Embryonic facial prominence (tissue), 1 donor: ENCODE measurements around the gene HECW1.
"Not testable (repeated sequence)": the region's sequence is repeated elsewhere in the genome, so short reads cannot be mapped to it uniquely, and the experiment has no call there.

ENCODE experiments used
- DNase-seq: peaks from one replicate; pipeline ENCODE4 v3.0.0-alpha.2; 2016; ENCODE audit errors: extremely low spot score

HECW1 gene

DNA sequence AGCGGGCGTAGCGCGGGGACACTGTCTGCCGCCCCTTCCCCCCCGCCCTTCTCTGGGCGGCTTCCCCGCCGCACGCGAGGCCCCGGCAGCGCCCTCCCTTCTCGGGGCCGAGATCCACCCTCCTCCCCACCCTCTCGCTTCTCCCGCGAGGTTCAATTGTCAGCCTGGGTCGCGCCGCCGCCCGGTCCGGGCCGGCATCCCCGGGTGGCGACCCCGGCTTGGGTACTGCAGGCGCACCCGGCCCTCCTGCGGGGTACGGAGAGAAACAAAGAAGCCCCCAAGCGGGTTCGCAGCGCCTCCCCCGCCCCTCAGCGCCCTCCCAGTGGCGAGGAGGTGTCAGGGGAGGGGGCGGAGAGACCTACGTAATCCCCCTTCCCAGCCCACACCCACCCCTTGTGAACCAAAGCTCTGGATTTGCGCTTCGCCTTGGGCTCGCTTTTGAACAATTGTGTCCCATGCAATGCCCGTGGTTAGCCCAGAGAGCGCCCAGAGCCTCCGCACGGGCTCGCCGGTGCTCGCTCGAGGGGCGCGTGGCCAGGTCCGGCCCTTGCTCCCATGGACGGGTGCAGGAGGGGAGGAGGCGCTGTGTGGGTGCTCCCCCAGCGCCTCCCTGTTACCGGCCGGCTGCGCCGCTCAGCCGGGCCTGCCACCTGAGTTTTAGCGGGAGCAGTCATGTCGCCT, 634 bp downstream of the HECW1 start:
- peak; percentile 12 for DNase-seq

DNA sequence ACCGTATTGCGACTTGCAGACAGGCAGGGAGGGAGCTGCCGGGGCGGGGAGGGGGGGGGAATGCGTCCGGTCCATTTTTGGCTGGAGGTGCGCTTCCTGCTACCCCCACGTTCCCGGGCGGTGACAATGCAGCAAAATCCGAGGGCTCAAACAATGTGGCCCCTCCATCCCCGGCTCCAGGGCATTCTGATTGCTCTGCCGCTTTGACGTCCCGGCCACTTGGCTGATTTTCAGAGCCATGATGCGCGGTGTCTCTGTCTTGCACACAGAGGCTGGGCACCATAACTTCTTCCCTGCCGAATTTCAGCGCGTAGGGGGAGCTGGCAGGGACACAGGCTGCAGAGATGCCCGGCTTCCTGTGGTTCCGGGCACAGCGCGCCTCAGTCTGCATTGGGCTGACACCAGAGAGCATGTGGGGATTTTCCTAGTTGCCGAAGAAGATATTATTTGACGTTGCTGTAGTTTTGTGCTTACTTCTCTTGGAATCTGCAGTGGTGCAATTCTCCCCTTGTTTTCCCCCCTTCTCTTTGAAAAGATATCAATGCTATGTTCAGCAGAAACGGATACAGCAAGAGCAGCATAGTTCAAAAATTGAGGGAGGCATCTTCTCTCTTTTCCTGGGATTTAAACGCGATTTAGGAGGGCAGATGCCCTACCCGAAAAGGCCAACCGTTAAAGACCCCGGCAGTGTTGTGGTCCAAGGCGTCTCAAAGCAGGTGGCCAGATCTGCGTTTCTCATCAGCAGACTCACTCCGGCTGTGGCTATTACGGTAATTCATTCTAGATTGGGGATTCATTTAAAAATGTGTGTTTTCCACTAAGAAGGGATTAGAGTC, 1.4 kb downstream of the HECW1 start:
- no peak for DNase-seq

DNA sequence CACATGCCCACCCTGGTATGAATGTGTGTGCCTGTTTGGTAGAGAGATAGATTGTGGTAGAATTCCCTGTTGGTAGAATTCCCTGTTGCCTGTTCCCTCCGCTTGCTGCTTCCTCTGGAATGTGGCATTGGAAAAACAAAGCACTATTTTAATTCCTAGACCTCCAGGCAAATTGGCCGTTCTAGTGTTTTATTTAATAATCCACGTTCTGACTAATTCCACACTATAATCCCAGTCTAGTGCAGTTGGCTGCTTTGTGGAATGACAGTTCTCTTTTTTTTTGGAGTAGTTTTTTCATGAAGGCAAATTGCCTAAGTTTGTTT, 2.0 kb downstream of the HECW1 start:
- no peak for DNase-seq

DNA sequence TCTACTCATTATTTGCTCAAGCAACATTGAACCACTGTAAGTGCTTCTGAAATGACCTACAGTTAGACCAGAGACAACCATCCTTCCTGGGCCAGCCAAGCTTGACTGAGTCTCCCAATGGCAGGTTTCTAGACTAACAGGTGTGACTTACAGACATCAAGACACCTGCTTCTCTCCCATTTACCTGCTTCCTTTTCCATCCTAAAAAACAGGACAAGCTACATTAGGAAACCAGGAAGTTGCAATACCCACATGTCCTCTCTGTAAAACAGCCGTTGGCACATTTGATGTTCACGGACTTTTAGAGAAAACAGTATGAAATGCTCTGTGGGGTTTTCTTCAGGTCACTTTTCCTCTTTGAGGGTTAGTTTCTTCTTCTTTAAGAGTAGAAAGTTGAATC, 4.0 kb downstream of the HECW1 start:
- no peak for DNase-seq

DNA sequence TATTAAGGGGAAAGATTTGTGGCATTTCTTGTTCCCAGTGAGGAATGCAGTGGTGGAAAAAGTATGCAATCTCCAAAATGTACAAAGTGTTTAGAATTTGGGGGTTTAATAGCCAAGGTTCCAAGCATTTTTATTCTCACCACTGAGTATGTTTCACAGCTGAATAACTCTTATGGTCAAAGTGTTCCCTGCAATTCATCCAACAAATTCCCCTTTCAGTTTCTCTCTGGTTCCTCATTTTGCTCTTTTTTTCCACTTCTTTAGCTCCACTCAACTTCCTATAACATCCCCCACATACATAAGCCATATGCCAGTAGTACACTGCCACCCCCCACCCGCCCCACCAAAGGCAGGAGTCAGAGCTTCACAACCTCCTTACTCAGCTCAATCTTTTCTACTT, 4.6 kb downstream of the HECW1 start:
- DNase-seq = no peak

DNA sequence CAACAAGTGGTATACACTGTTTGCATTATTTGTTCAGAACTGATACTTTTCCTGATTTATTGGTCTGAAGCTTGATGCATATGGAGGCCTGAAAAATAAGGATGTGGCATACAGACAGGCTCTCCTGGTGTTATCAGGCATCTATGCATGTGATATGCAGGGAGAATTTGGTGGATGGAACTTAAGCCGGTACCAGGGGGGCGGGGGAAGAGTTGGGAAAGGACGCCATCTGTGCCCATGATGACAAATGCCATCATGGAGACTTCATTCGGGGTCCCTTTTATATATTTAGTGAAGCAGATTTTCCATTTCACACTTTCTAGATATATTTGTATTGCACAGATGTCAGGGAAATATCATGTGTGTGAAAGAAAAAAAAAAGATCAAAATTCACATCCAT, 5.4 kb downstream of the HECW1 start:
- DNase-seq = no peak

DNA sequence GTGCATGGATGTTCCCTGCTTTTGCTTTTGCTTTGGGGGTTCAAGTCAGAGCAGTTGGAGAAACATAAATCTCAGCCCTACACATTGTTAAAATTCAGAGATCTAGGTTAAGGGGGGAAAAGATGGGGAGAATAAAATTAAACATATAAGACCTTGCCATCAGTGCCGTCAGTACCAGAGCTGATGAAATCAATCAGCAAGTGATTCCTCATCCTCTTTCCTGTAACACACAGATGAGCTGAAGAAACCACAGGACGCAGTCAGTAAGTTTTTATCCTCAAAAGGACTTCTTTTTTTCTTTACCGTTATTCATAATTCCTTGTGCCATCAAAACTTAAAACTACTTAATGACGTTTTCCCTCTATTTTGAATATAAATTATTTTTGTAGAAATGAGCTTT, 5.9 kb downstream of the HECW1 start:
- DNase-seq = no peak

DNA sequence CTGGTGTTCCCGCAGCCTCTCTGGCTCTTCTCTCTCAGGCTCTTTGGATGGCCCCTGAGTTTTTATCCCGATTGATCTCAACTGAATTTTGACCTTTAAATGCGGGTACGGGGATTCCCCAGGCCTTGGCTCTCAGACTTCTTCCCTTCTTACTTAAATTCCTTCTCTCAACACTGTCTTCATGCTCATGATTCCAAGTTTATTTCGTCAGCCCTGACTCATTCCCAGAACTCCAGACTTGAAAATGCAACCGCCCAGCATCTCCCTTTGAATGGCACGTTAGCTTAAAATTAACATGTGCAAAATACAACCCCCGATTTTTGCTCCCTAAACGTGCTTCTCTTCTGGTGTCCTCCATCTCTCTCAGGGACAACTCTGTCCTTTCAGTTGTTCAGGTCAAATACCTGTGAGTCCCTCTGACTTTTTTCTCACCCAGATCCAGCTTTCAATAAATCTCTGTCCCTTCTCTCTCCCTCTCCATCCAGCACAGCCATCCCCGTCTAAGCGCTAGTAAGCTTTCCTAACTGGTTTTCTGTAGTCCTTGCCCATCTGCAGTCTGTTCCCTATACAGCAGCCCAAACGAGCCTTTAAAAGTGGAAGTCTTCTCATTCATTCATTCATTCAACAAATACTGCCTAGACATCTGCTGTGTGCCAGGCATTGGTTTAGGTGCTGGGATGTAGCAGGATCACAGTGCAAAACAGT, 7.1 kb downstream of the HECW1 start:
- DNase-seq = no peak

DNA sequence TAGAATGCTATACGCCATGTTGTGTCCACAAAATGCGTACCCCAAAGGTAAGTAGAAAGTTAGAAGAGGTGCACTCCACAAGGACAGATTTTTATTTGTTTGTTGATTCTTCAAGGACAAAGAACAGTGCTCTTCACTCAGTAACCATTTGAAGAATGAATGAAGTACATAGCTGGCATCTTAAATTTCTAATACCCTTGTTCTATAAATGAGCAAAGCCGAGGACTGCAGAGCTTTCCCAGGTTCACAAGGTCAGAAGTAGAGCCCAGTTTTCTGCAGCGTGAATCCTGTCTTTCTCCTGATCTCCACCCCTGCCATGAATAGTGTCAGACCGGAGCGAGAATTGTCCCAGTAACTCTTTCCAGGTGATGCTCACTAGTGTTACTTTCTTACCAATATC, 9.5 kb downstream of the HECW1 start:
- no peak for DNase-seq

DNA sequence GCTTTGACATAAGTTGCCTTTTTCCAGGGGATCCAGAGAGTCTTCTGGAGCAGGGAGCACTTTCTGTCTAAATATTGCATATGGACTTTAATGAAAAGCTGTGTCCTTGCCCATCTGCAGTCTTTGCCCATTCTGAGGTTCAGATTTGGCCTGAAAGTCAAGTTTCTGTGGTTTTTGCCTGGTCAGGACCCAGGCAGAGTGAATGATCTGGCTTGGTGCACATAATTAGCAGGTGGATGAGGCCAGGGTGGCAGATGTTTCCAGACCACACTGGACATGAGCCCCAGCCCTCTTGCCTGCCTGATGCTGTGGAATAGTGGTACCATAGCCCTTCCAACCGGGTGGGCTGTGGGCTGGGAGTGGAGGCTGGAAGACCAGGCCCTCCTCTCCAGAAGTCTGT, 11.0 kb downstream of the HECW1 start:
- DNase-seq = no peak

DNA sequence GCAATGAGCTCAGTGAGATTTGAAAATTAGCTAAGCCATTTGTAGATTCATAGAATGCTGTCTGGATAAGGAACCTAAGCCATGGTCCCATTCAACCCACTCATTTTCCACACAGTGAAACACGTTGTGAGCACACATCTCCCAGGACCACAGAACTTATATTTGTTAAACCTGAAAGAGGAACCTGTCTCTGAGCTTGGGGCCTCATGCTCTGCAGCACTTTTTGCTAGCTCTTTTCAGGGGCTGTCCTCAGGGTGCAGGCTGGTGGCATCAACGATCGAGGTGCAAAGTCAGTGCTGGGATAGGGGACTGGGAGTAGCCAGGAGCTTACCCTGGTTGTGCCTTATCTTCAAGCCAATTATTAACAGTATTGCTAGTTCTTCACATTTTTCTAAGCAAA, 11.9 kb downstream of the HECW1 start:
- no peak for DNase-seq

DNA sequence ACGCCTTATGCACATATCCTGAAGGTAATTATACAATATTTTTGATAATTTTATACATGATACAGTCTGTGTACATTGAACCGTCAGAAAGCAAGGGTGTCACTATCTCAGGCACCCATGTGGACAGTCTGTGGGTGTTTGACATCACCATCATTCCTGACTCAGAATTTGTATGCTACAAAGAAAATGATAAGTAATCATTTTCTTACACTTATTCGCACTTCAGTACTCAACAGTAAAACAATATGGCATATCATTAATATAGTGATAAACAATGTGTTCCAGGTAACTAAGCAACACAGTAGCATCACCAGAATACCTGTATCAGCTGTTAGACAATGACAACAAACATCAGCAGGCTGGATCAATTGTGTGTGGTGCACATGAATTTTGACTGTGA, 17.9 kb downstream of the HECW1 start:
- no peak for DNase-seq

DNA sequence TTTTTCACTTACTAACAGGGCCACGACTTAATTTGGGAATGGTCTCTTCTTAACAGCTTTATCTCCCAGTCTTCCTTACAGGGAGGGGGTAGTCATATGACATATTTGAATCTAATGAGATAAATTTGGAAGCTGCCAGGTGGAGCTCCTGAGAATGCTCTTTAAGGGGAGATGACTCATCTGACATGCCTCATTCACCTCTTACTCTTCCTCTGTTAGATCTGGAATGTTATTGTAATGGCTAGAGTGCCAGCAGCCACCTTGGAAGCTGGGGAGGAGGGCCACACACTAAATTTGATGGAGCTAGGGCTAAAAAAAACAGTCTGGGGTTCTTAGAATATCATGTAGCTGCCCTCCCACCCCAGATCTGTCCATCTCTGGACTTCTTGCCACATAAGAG, 22.7 kb downstream of the HECW1 start:
- DNase-seq = no peak

DNA sequence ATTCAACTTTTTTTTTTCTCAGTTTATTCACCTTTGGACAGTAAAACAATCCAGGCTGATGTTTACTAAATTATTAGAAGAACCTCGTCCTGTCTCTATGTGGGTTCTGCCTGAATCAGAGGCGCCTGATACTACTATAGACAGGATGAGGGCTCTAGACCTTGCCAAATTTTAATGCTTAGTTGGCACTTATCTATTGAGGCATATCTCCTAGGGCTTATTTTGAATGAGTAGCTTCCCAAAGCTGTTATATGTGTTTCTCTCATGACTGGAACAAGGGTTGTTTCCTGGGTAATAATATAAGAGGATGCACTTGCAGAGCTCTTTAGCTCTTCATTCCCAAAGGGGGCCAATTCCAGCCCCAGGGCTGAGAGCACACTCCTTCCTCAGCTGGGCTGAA, 23.6 kb downstream of the HECW1 start:
- no peak for DNase-seq

DNA sequence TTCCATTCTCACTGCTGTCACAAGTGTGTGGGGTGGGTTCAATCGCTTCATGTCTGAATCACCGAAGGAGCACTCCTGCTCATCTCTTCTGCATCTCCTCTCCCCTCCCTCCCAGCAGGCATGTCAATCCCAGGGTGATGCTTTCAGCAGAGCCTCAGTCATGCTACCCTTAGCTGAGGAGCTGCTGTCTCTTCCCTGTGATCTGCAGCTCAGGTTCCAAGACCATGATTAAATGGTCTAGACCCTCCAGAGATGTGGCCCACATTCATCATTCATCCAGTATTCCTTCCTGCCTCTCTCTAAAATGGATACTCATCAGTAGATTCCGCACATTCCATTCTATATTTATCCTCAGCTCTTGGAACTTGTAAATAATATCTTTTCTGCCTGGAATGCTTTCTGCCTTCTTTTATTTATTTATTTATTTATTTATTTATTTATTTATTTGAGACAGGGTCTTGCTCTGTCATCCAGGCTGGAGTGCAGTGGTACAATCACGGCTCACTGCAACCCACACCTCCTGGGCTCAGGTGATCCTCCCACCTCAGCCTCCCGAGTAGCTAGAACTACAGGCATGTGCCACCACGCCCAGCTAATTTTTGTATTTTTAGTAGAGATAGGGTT, 24.8 kb downstream of the HECW1 start:
- not testable (repeated sequence) for DNase-seq

DNA sequence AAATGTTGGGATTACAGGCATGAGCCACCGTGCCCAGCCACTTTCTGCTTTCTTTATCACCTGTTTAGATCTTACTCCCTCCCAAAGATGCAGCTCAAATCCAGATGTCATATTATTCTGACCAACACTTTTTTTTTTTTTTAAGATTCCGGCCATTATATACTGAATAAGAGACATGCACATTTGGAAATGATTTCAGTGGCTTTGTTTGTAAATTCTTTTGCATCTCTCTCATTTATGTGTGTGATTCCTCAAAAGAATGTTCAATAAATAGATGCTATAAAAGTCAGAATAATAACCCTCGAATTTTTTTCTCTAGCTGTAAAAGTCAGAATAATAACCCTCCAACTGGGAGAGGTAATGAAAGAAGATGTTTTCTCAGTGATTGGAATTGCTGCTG, 25.4 kb downstream of the HECW1 start:
- no peak for DNase-seq

DNA sequence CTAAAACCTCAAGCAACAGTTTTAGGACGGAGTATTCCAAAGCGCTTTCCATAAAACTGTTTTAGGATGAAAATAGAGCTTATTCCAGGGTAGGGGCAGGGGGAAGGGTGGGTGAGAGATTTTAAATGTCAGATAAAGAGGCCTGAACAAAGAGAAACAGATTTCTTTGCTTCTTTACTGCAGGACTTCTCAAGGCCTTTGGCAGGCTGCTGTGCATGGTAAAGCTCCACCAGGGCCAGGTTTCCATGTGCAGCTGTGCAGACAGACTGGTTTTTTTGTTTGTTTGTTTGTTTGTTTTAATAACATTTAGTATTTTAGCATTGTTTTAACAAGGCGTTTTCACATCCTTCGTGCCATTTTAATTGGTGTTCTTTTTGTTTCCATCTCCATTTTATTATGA, 26.3 kb downstream of the HECW1 start:
- DNase-seq = no peak

DNA sequence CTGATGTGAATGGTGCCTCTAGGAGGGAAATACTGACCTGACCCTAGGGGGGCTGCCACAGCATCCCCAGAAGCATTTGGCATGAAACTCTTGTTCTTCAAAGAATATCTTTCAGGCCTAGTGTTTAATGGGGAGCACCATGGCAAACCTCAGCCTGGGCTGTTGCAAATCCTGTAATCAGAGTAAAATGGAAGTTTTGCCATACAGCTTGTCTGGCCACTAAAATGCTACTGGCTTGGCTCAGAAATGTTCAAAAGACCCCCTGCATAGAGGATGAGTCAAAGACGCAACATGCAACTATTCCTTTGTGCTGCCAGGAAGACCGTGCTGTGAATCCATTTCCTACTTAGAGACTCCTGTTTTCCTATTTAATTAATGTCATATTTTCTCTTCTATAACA, 26.7 kb downstream of the HECW1 start:
- DNase-seq = no peak

DNA sequence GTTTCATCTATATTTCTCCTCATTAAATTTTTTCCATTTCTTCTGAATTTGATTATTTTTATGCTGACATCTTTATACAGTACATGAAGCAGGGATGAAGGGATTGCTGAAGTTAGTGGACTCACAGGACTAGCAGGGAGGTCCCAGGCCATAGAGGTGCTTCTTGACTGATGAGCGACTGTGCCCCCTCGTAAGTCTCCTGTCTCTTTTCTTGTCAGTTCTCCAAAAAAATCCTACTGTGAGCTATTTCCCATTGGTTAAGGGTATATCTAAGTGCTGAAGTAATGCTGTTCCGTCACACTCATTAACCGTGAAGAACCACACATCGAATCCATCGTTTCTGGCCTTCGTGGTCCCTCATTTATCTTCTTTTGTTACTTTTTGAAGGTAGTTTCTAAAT, 27.7 kb downstream of the HECW1 start:
- DNase-seq = no peak

DNA sequence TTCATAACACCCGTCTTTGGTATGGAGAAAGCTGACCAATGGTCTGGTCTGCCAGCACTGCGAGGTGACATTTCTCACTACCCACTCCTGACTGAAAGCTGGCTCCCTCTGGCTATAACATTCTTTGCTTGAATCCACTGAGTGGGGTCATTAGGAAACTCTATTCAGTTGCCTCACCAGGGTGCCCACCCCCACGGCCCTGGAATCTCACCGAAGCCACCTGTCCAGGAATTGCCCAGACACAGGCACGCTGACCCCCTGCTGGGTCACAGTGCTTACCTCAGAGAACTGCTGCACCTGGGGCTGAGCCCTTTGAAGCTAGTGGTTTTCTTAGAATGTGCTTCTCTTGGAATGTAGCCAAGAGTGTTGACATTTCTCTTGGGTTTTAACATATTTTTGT, 28.6 kb downstream of the HECW1 start:
- no peak for DNase-seq

DNA sequence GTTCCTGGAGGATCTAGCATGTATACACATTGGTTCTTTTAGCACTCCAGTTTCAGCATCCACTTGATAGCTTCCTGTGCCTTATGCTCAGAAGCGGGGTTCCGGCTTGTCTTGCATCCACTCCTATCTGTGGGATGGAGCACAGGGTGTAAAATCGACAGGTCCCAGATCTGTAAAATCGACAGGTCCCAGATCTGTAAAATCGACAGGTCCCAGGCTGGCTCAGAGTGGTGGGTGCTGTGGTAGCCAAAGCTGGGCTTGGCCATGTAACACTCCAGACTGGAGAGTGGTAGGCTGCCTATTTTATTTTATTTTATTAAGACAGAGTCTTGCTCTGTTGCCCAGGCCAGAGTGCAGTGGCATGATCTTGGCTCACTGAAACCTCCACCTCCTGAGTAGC, 30.3 kb downstream of the HECW1 start:
- no peak for DNase-seq

DNA sequence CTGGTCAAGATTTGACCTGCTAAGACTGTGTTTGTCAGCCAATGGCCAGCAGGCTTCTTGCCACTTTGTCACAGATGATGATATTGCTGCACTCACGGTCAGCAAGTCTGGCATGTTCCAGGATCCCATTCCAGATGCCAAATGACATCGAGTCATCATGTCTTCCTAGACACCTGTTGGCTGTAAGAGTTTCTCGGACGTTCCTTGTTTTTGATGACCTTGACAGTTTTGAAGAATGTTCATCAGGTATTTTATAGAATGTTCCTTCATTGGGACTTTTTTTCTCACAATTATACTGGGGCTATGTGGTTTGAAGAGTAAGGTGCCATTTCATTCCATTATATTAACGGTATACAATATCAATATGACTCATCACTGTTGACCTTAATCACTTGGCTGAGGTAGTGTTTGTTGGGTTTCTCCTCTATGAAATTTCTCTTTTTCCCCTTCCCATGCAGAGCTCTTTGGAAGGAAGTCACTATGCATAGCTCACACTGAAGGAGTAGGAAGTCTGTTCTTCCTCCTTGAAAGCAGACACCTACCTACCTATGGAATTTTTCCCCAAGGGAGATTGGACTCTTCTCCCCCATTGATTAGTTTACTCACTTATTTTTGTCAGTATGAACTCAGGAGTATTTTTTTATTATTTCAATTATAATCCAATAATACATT, 31.6 kb downstream of the HECW1 start:
- no peak for DNase-seq
